NCI-H128 (cell line): ENCODE results near the gene COL19A1.
"Not testable (repeated sequence)": the region's sequence is repeated elsewhere in the genome, so short reads cannot be mapped to it uniquely, and the experiment has no call there.

Experiments
- DNase-seq: peaks from one replicate; lab custom pipeline; 2025; ENCODE audit not compliant: unreplicated experiment; lab: John Stamatoyannopoulos, UW

The COL19A1 gene

GRCh38 chr6:69866351-69866769 is at the start of gene COL19A1:
Gene COL19A1 (plus strand): TSS chr6:69866556. CDS start chr6:69879568, 13,012 bp downstream.
- DNase-seq: no peak

GRCh38 chr6:69816569-69816968 is 49.8 kb upstream of the COL19A1 start:
- DNase-seq: no peak

GRCh38 chr6:69817358-69817757 is 49.0 kb upstream of the COL19A1 start:
- no peak for DNase-seq

- DNase-seq: no peak
Observed at GRCh38 chr6:69818223-69818930, 48.0 kb upstream of the COL19A1 start.

- no peak for DNase-seq
Observed at GRCh38 chr6:69819138-69819537, 47.2 kb upstream of the COL19A1 start.

- no peak for DNase-seq
Observed at GRCh38 chr6:69820018-69820417, 46.3 kb upstream of the COL19A1 start.

GRCh38 chr6:69820438-69820837 is 45.9 kb upstream of the COL19A1 start:
- DNase-seq: no peak

GRCh38 chr6:69824355-69824754 is 42.0 kb upstream of the COL19A1 start:
- DNase-seq: not testable (repeated sequence)

GRCh38 chr6:69825904-69826303 is 40.5 kb upstream of the COL19A1 start:
- DNase-seq: no peak

- DNase-seq: no peak
Observed at GRCh38 chr6:69827276-69827893, 39.0 kb upstream of the COL19A1 start.

- DNase-seq: no peak
Observed at GRCh38 chr6:69832558-69832957, 33.8 kb upstream of the COL19A1 start.

- no peak for DNase-seq
Observed at GRCh38 chr6:69835414-69836179, 30.8 kb upstream of the COL19A1 start.

- DNase-seq: no peak
Observed at GRCh38 chr6:69841862-69842261, 24.5 kb upstream of the COL19A1 start.

GRCh38 chr6:69843189-69843588 is 23.2 kb upstream of the COL19A1 start:
- no peak for DNase-seq

GRCh38 chr6:69846312-69846711 is 20.0 kb upstream of the COL19A1 start:
- DNase-seq: no peak

GRCh38 chr6:69846770-69847491 is 19.4 kb upstream of the COL19A1 start:
- DNase-seq: no peak

- DNase-seq: no peak
Observed at GRCh38 chr6:69847492-69847788, 18.9 kb upstream of the COL19A1 start.

- no peak for DNase-seq
Observed at GRCh38 chr6:69848552-69848951, 17.8 kb upstream of the COL19A1 start.

GRCh38 chr6:69852706-69853105 is 13.7 kb upstream of the COL19A1 start:
- no peak for DNase-seq

- DNase-seq: no peak
Observed at GRCh38 chr6:69861986-69862385, 4.4 kb upstream of the COL19A1 start.

GRCh38 chr6:69863766-69864165 is 2.6 kb upstream of the COL19A1 start:
- DNase-seq: no peak

- no peak for DNase-seq
Observed at GRCh38 chr6:69865126-69865525, 1.2 kb upstream of the COL19A1 start.
